GM21619 (cell line): ENCODE measurements around the gene ACSL6.

Experiments used
- ATAC-seq: cut with Tn5 transposase; IDR thresholded peaks from one replicate; pipeline ENCODE4 v1.9.1; 2021; ENCODE audit not compliant: unreplicated experiment

Gene ACSL6, protein sequence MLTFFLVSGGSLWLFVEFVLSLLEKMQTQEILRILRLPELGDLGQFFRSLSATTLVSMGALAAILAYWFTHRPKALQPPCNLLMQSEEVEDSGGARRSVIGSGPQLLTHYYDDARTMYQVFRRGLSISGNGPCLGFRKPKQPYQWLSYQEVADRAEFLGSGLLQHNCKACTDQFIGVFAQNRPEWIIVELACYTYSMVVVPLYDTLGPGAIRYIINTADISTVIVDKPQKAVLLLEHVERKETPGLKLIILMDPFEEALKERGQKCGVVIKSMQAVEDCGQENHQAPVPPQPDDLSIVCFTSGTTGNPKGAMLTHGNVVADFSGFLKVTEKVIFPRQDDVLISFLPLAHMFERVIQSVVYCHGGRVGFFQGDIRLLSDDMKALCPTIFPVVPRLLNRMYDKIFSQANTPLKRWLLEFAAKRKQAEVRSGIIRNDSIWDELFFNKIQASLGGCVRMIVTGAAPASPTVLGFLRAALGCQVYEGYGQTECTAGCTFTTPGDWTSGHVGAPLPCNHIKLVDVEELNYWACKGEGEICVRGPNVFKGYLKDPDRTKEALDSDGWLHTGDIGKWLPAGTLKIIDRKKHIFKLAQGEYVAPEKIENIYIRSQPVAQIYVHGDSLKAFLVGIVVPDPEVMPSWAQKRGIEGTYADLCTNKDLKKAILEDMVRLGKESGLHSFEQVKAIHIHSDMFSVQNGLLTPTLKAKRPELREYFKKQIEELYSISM

DNA sequence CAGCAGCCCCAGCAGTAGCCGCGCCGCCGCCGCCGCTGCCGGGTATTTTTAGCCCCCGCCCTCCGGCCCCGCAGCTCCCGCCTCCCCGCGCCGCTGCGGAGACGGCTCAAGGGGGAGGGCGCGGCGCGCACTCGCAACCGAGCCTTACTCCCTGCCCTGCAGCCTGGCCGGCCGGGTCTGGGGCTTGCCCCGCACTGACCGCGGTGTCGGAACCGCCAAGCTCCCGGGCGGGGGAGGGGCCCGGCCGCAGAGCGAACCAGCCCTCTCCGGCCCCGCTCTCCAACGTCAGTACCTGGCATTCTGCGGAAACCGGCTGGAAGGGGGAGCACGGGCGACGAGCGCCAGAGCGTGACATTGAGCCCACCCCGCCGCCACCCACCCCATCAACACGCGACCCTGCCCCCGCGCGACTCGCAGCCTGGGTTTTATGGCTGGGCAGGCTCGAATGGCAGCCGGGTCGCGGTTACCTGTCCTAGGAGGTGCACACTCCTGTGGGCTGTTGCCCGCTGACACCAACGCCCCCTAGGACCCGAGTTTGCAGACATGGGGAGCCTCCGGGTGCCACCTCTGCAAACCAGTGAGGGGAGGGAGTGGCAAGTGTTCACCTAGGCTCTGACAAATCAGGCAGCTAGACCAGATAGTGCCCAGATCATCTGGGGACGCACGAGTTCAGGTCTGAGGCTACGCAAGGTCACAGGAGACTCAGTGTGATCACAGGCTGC lies at the start of gene ACSL6:
Gene ACSL6, minus strand, starts transcription at position 37 of the 722 bp plus-strand sequence. CDS start 105 bp downstream, outside the sequence.
- no peak for ATAC-seq

DNA sequence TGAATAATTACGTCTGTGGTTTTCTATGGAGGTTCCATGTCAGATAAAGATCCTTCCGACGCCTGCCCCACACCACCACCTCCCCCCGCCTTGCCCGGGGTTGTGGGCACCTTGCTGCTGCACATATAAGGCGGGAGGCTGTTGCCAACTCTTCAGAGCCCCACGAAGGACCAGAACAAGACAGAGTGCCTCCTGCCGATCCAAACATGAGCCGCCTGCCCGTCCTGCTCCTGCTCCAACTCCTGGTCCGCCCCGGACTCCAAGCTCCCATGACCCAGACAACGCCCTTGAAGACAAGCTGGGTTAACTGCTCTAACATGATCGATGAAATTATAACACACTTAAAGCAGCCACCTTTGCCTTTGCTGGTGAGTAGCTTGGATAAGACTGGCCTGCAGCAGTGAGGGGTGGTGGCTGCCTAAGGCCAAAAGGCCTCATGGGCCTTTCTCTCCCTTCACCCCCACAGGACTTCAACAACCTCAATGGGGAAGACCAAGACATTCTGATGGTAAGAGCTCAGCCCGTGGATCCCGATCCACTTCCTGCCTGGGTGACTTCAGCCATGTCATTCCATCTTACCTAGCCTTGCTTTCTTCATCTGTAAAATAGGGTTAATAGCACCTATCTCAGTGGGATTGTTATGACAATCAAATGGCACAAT lies 49.2 kb upstream of the ACSL6 start, which contains the start of gene IL3:
Gene IL3, plus strand, starts transcription at position 155 of the 661 bp plus-strand sequence. Its CDS starts 52 bp downstream, at position 207.
- no peak for ATAC-seq

DNA sequence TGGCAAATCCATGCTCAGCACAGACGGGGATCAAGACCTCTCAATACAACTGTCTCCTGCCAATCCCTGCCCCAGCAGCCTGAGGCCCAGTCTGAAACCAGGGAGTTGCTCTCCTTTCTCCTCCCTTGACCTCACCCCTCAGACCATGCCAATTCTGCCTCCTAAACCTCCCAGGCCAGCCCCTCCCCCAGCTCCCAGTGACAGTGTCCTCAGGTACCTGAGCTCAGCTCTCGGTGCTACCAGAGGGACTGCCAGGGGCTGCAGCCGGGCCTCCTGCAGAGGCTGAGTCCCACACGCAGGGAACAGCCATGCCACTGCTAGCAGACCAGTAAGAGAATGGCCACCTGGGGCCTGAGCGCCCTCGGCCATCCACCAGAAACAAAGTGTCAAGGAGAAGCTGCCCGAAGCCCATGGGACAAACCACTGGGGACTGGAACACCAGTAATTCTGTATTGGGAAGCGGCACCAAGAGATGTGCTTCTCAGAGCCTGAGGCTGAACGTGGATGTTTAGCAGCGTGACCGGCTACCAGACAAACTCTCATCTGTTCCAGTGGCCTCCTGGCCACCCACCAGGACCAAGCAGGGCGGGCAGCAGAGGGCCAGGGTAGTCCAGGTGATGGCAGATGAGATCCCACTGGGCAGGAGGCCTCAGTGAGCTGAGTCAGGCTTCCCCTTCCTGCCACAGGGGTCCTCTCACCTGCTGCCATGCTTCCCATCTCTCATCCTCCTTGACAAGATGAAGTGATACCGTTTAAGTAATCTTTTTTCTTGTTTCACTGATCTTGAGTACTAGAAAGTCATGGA lies 48.4 kb upstream of the ACSL6 start:
- ATAC-seq: no peak

DNA sequence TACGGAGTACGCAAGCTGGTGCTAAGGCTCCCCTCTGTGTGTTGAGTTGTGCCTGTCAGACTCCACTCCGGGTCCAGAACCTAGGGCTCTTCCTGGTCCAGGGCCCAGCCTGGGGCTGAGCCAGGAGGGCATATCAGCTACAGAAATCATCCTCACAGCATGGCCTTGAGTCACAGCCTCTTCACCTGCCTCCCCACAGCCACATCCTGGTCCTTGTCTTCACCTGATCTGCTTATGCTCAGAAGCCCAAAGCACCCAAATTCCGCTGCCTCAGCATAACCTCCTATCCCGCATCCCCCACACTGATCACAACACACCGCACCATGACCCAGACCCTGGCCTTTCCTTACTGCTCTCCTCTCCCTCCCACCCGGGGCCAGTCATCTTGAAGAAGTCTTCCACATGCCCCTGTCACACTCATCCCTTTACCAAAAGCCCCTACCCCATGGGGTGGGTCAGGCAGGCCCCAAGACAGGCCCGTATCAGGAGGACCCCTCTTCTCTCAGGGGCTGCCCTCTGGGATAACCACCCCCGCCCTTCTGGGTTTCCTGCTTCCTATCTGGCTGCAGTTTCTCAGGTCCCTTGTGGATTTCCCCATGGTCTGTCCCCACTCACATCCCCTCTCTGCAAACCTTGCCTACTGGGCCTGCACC lies 47.7 kb upstream of the ACSL6 start:
- no peak for ATAC-seq

DNA sequence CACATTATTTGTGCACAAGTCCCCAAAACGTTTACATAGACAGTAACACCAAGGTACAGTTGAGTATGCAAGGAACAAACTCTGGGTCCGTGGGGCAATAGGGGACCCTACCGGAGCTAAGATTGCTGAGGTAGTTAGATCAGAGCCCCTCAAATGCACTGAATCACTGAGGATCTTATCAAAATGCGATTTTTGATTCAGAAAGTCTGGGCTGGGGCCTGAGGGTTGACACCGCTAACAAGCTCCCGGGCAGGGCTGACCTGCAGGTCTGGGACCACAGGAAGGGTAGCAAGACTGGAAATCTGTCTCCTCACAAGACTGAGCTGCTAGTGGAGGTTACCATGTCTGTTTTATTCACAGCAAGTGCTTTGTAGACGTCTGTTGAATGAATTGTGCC lies 47.2 kb upstream of the ACSL6 start:
- no peak for ATAC-seq

DNA sequence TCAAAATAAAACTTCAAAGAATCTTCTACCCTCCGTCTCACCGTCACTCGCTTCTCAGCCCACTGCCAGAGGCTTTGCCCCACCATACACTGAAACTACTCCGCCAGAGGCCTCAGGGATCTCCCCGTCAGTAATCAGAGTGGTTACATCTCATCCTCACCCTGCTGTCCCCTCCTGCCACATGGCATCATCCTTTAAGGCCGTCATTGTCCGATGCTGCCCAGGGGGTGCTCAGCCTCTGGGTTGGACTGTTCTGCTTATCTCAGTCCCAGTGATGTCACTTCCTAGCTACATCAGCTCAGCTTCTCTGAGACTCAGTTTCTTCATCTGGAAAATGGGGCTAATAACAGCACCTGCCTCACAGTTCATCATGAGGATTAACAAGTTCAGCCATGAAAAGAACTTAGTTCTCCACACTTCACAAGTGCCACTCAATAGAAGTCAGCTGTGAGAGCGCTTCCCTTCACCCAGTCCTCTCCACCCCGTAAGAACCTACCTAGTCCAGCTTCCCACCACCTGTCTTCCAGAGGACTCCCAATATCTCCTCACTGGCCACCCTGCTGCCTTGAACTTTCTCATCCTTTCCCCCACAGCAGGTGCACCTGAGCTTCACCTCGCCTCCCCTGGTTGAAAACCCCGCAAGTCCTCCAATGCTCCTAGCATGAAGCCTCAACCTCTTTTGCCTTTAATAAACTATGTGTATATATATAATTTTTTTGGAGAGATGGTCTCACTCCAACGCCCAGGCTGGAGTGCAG lies 46.2 kb upstream of the ACSL6 start:
- ATAC-seq: no peak

DNA sequence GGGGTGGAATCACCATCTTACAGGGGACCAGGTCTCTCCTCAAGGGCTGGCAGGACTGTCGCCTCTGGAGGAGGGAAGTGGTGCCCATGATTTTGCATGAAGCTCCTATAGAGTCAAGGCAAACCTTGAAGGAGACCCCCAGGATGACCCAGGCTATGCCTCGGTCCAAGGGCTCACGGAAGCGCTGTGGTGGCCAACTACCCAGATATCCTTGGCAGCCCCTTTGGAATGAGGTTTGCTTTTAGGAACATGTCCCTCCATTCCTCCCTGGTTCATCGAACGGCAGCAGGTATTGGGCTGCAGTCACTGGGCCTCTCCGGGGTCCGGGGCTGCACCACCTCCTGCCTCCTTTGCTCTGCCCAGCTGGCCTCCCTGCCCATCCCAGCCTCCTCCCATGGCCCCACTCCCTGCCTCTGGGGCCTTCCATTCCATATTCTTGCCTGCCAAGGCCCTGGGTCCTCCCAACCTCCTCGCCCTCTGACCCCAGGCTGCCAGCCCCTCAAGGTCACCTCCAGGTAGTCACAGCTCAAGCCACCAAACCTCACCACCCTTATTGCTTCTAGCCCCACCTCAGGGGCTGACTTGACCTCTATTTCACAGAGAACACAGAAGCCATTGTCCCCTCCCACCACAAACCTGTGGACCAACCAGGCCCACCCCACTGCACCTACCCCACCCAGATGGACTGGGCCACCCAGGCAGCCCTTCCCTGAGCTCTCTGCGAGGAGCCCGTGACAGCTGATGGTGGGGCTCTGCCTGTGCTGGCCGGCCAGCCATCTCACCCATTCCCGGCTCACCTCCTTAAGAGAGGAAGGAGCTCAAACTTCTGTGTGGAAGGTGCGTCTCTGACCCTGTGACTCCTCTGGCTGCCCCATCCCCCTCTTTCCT lies 45.4 kb upstream of the ACSL6 start:
- no peak for ATAC-seq

DNA sequence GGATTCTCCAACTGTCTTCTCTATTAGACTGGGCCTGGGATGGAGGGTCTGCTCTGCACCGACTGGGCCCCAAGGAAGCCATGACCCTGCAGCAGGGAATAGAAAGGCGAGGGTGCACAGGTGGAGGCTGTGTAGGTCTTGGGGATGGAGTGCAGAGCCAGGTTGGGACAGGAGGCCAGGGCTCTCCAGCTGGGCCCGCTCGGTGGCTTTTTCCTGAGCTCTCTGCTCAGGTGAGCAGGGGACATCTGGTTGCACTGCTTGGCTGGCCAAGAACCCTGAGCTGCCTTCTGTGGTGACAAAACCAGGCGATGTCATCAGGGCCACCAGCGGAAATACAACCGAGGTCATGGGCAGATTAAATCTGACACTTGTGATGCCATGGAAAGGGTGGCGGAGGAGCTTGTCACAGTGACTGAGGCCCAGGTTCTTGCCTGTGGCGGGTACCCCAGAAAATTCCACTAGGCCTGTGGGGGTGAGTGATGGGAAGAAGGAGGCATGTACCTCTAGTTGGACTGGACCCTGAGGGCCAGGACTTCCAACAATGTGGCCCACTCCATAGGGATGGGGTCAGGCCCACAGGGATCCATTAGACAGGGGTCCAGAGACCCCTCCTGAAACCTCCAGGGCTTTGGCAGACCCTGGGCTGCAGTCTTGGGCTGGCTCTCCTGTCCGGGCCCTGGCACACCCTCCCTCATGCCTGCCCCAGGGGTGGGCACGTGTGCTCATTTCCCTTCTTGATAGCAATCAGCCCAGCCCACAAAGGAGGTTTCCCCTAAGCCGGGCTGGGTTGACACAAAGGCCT lies 44.6 kb upstream of the ACSL6 start:
- ATAC-seq: no peak

DNA sequence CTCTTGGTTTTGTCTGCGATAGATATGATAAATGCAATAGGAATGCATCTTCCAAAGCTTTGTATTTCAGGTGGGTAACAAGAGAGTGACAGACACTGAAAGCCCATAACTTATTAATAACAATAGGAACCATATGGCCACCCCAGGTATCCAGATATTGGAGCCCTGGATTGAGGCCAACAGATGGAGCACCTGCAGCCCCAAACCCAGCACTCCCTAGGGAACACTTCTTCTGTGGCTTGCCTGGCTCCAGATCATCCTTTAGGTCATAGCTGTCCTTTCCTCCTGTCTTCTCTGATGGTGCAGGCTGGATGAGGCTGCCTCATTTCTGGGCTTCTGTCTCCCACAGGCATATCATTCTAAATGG lies 44.0 kb upstream of the ACSL6 start:
- ATAC-seq: no peak

DNA sequence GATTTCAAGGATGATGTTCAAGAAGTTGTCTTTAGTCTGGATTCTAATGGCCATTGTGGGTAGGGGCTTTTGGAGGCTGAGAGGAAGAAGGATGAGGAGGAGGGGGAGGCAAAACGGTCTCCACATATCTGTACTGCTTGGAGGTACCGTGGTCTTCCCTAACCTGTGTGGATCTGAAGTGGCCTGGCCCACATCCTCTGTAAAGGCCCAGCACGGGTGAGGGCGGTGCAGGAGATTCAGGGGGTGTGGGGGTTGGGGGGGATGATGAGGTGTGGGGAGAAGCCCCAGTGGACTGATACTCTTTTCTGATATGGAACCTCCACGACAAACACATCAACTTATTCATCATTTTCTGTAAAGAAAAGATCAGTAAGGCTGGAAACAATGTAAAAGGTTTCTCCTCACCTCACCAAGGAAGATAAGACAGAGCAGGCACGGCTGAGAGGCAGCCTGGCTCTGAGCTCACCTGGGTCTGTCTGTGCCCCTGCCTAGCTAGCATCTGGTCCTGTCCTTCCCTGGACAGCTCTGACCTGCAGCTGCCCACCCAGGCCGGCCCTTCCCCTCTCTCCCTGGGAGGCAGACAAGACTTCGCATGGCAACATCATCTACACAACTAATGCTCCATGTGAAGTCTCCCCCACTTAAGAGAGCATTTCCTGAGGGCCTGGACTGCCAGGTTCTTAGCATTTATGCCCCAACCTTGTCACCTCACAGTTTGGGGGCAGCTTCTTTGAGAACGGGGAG lies 43.4 kb upstream of the ACSL6 start:
- ATAC-seq: no peak

DNA sequence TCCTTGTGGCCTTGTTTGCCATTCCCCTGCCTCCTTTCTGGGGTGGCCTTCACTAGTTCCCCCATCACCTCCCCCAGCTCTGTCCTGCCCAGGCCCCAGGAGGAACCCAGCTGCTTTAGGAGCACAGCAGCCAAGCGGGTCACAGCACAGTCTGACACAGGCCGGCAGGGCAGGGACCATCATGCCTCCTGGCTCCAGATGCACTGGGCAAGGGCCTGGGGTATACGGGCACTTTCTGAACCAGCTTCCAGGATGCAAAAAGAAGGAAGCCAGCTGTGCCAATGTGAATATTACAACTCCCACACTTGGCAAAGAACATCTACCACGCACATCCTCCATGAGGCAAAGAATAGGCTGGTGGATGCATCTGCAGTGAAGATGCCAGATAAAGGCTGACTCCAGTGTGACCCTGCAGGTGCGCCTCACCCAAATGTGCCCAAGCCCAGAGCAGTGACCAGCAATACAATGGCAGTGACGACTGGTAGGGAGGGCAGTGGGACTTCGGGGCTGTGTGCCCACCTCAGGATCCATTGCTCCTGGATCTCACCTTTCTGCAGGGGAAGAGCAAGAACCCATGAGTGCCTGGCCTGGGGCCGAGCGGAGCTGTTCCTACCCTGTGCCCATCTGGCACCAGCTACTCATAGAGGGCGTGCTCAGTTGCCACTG lies 42.7 kb upstream of the ACSL6 start:
- no peak for ATAC-seq

DNA sequence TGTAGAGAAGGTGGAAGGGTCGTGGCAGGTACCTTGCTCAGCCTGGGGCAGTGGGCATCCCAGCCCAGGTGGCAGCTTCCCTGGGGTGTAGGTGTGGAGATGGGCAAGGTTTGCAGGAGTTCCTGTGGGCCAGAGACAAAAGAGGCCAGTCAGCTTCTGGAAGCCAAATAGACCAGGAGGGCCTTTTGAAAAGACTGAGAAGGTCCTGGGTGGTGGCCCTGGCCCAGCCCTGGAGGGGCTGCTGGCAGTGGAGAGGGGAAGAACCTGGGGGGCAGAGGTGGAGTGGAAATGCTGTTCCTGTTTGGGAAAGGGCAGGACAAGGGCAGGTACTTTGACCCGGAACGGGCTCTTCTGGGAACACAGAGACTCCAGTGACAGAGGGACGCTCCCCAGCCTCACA lies 42.0 kb upstream of the ACSL6 start:
- no peak for ATAC-seq

DNA sequence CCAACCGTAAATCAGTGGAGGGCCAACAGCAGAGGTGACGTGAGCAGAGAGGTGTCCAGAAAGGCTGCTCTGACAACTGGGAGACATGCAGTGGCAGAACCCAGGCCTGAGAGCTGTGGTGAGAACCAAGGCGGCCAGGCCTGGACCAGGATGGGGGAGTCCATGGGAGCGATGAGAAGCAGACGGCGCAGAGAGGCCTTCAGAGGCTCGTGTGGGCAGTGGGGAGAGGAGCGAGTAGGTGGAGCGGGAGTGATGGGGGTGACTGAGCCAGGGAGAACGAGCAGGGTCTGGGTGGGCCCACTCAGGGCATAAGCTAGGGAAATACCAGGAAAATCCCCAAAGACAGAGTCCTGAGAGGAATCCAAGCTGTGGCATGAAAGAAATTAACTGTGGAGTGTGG lies 41.1 kb upstream of the ACSL6 start:
- ATAC-seq: no peak

DNA sequence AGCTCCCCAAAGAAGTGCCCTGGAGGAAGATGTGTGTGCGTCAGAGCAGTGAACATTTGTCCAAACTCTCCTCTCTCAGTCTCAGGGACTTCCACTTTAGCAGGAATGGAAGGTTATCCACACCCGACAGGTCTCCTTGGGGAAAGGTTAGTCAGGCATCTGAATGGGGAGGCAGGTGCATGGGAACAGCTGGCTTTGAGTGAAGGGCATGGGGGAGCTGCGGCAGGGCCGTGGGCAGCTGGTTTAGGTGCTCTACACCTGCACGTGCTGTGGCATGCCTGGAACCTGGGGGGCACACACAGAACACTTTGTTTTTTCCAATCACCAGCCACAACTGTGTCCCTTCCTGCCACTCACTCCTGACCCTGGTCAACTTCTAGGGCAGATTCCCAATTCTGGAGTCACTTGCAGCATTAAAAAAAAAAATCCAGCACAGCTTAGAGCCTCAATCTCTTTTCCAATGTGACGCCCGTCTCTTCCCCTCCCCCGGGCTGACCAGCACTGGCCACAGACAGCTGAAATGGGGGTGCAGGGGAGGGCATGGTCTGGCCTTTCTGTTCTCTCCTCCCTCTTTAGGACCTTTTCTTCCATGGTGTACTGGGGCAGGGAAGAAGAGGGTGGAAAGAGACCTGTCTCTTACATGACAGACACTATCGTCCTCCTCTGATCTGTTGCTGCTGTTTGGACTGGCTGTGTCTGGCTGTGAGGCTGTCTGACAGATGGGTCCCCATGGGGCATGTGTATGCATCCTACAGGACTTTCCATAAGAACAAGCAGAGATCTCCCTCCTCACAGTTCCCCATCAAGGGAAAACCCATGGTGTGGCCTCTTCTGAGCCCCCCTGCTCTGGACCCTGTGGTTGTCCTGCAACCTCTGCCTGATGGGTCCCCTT lies 39.4 kb upstream of the ACSL6 start:
- no peak for ATAC-seq

DNA sequence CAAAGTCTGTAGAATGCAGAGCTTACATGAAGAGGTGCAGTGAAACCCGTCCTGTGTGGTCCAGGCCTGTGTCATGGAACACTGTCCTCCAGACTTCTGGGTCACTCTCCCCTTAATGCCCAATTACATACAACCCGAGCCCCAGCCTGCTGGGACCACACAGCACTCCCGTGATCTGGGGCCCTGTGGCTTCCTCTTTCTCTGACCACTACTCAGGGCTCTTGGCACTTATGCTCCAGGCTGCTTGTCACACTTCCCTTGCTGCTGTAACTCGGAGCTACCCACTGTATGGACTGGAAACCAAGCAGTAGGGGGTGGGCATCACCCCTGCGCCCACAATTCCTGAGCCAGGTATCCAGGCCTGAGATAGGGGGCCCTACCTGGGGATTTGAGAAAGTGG lies 38.7 kb upstream of the ACSL6 start:
- no peak for ATAC-seq
